ENCODE measurements around the gene ZNF350.
"Not testable (repeated sequence)": the region's sequence is repeated elsewhere in the genome, so short reads cannot be mapped to it uniquely, and the experiment has no call there.

ZNF350 gene

DNA sequence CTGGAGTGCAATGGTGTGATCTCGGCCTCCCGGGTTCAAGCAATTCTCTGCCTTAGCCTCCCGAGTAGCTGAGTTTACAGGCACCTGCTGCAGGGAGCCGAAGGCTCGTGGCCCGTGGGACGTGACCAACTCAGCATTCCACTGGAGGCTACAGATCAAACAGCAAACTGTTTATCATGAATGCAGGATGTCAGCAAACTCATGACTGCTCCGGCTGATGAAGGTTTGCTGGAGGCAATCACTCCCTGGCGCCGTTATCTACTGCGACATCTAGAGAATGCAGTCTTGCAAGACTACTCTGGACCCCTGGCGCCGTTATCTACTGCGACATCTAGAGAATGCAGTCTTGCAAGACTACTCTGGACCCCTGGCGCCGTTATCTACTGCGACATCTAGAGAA is 10.9 kb downstream of the ZNF350 start:
- POLR2A ChIA-PET; H3K4me3 ChIP-seq (ENCODE audit: control insufficient read depth in 1 of 7, extremely low read depth in 1 of 7, insufficient read depth in 4 of 7, low read depth in 2 of 7, low read length in 6 of 7); H3K27ac ChIP-seq (ENCODE audit: insufficient read depth in 1 of 2, low read depth in 1 of 2, low read length in 2 of 2, poor library complexity in 1 of 2, severe bottlenecking in 2 of 2); H3K27me3 ChIP-seq (replicated peaks in 2 of 5; ENCODE audit: control insufficient read depth in 4 of 5, insufficient read depth in 5 of 5, low read length in 4 of 5); DNase-seq; CTCF ChIA-PET; H3K4me1 ChIP-seq (ENCODE audit: control extremely low read depth in 1 of 4, control insufficient read depth in 4 of 4, insufficient read depth in 4 of 4, low read length in 3 of 4): not testable (repeated sequence)
- Histone ChIP-seq H3K9me3 (ENCODE audit: control extremely low read depth in 1 of 5, control insufficient read depth in 4 of 5, insufficient read depth in 2 of 5, low read depth in 1 of 5, low read length in 4 of 5) (peaks cover 22 to 97% (median 80%) of the 10 kb centered on the region in 5 experiments), H3K36me3 (ENCODE audit: control insufficient read depth in 4 of 4, insufficient read depth in 4 of 4, low read length in 3 of 4) (peaks cover 35 to 80% (median 51%) of the 10 kb centered on the region in 4 experiments)
- WGBS (ENCODE audit: insufficient coverage), result 98% methylated on average over 15 of the region's 17 CpGs

DNA sequence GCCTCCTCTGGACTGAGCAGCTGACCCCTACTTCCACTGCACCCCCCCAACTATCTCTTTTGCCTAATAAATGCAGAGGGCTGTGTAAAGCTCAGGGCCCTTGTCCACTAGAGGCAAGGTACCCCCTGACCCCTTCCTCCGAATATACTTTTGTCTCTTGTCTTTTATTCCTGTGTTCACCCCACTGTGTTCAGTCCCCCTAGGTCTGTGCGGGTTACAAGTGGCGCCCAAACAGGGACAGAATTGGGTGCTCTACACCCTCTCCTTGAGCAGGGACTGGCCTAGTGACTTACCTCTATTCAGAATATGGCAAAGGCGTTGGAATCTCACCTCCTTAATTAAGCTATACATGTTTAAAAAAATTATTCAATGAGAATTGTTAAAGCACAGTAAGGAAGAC is 15.0 kb downstream of the ZNF350 start:
- H3K4me1 ChIP-seq (ENCODE audit: control extremely low read depth in 1 of 4, control insufficient read depth in 4 of 4, insufficient read depth in 4 of 4, low read length in 3 of 4), result no peaks in the 10 kb centered on the region
- ChIA-PET CTCF (interaction anchor here (0.9 kb wide), 1 partner anchor 9 kb away, joined by 3 read pairs; no protein-coding TSS in a partner anchor), POLR2A (no interaction called here)
- WGBS (ENCODE audit: insufficient coverage), result 100% methylated on average over 3 of the region's 4 CpGs
- no peak overlapping the region for H3K27ac ChIP-seq (ENCODE audit: insufficient read depth in 1 of 2, low read depth in 1 of 2, low read length in 2 of 2, poor library complexity in 1 of 2, severe bottlenecking in 2 of 2)
- peaks cover 26 to 96% (median 86%) of the 10 kb centered on the region in 5 experiments for H3K9me3 ChIP-seq (ENCODE audit: control extremely low read depth in 1 of 5, control insufficient read depth in 4 of 5, insufficient read depth in 2 of 5, low read depth in 1 of 5, low read length in 4 of 5)
- peak overlapping the region in 1 of 7 experiments; percentile 22 for H3K4me3 ChIP-seq (ENCODE audit: control insufficient read depth in 1 of 7, extremely low read depth in 1 of 7, insufficient read depth in 4 of 7, low read depth in 2 of 7, low read length in 6 of 7)
- H3K27me3 ChIP-seq (replicated peaks in 2 of 5; ENCODE audit: control insufficient read depth in 4 of 5, insufficient read depth in 5 of 5, low read length in 4 of 5), result no peaks in the 10 kb centered on the region
- H3K36me3 ChIP-seq (ENCODE audit: control insufficient read depth in 4 of 4, insufficient read depth in 4 of 4, low read length in 3 of 4), result peaks cover 52 to 88% (median 66%) of the 10 kb centered on the region in 4 experiments
- DNase-seq, result peak; percentile 34 to 66 (median 65)

DNA sequence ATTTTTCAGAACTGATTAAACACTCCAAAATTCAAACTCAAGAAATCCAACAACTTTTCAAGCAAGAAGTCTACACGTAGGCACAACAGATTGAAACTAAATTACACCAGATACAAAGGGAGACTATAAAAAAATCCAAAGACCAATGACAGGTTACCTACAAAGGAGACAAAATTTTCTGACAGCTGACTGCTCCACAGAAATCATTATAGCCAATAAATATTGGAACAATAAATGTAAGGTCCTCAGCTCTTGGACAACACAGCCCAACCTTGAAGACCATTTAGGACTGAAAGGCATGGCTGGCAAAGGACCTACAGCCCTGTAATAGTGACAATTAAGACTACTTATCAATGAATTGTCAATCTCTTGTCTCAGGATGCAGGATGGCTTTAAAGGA is 15.9 kb downstream of the ZNF350 start:
- peaks cover 60 to 93% (median 70%) of the 10 kb centered on the region in 4 experiments for H3K36me3 ChIP-seq (ENCODE audit: control insufficient read depth in 4 of 4, insufficient read depth in 4 of 4, low read length in 3 of 4)
- 100% methylated on average over 1 of the region's 1 CpG for WGBS (ENCODE audit: insufficient coverage)

DNA sequence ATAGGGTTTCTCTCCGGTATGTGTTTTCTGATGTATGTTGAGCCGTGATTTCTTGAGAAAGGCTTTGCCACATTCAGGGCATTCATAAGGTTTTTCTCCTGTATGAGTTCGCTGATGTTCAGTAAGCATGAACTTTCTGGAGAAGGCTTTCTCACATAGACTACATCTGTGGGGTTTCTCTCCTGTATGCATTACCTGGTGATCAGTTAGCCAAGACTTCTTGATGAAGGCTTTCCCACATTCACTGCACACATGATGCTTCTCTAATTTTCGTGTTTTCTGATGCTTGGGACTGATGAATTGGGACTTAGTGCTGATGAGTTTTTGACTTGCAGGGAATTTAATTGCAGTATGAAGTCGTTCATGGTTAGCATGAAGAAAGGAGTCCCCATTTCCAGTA is 21.1 kb downstream of the ZNF350 start:
- no peaks in the 10 kb centered on the region for H3K4me1 ChIP-seq (ENCODE audit: control extremely low read depth in 1 of 4, control insufficient read depth in 4 of 4, insufficient read depth in 4 of 4, low read length in 3 of 4)
- ChIA-PET POLR2A (no interaction called here), CTCF (no interaction called here)
- no peak overlapping the region for H3K27ac ChIP-seq (ENCODE audit: insufficient read depth in 1 of 2, low read depth in 1 of 2, low read length in 2 of 2, poor library complexity in 1 of 2, severe bottlenecking in 2 of 2)
- no peak for DNase-seq
- peaks cover 20 to 84% (median 66%) of the 10 kb centered on the region in 5 experiments for H3K9me3 ChIP-seq (ENCODE audit: control extremely low read depth in 1 of 5, control insufficient read depth in 4 of 5, insufficient read depth in 2 of 5, low read depth in 1 of 5, low read length in 4 of 5)
- H3K4me3 ChIP-seq (ENCODE audit: control insufficient read depth in 1 of 7, extremely low read depth in 1 of 7, insufficient read depth in 4 of 7, low read depth in 2 of 7, low read length in 6 of 7), result no peak overlapping the region
- no peaks in the 10 kb centered on the region for H3K27me3 ChIP-seq (replicated peaks in 2 of 5; ENCODE audit: control insufficient read depth in 4 of 5, insufficient read depth in 5 of 5, low read length in 4 of 5)
- H3K36me3 ChIP-seq (ENCODE audit: control insufficient read depth in 4 of 4, insufficient read depth in 4 of 4, low read length in 3 of 4), result peaks cover 50 to 83% (median 58%) of the 10 kb centered on the region in 4 experiments
- WGBS (ENCODE audit: insufficient coverage), result 90% methylated on average over 2 of the region's 5 CpGs

More for the DNA sequence above, 15.9 kb downstream of the ZNF350 start:
- H3K9me3 ChIP-seq (ENCODE audit: control extremely low read depth in 1 of 5, control insufficient read depth in 4 of 5, insufficient read depth in 2 of 5, low read depth in 1 of 5, low read length in 4 of 5), result peaks cover 28 to 90% (median 82%) of the 10 kb centered on the region in 5 experiments
- H3K27me3 ChIP-seq (replicated peaks in 2 of 5; ENCODE audit: control insufficient read depth in 4 of 5, insufficient read depth in 5 of 5, low read length in 4 of 5), result no peaks in the 10 kb centered on the region
- no peaks in the 10 kb centered on the region for H3K4me1 ChIP-seq (ENCODE audit: control extremely low read depth in 1 of 4, control insufficient read depth in 4 of 4, insufficient read depth in 4 of 4, low read length in 3 of 4)
- ChIA-PET POLR2A (no interaction called here), CTCF (interaction anchor here (0.9 to 1.4 kb wide), 2 partner anchors 8 to 10 kb away, joined by 3 read pairs; no protein-coding TSS in a partner anchor)
- no peak for DNase-seq
- no peak overlapping the region for H3K4me3 ChIP-seq (ENCODE audit: control insufficient read depth in 1 of 7, extremely low read depth in 1 of 7, insufficient read depth in 4 of 7, low read depth in 2 of 7, low read length in 6 of 7)
- no peak overlapping the region for H3K27ac ChIP-seq (ENCODE audit: insufficient read depth in 1 of 2, low read depth in 1 of 2, low read length in 2 of 2, poor library complexity in 1 of 2, severe bottlenecking in 2 of 2)

GRCh38 chr19:51960621-51961233 is 25.9 kb downstream of the ZNF350 start:
- peaks cover 20 to 38% (median 23%) of the 10 kb centered on the region in 4 experiments for H3K36me3 ChIP-seq (ENCODE audit: control insufficient read depth in 4 of 4, insufficient read depth in 4 of 4, low read length in 3 of 4)
- H3K27me3 ChIP-seq (replicated peaks in 2 of 5; ENCODE audit: control insufficient read depth in 4 of 5, insufficient read depth in 5 of 5, low read length in 4 of 5); H3K4me3 ChIP-seq (ENCODE audit: control insufficient read depth in 1 of 7, extremely low read depth in 1 of 7, insufficient read depth in 4 of 7, low read depth in 2 of 7, low read length in 6 of 7); H3K27ac ChIP-seq (ENCODE audit: insufficient read depth in 1 of 2, low read depth in 1 of 2, low read length in 2 of 2, poor library complexity in 1 of 2, severe bottlenecking in 2 of 2); H3K4me1 ChIP-seq (ENCODE audit: control extremely low read depth in 1 of 4, control insufficient read depth in 4 of 4, insufficient read depth in 4 of 4, low read length in 3 of 4); CTCF ChIA-PET; POLR2A ChIA-PET; DNase-seq: not testable (repeated sequence)
- 51% methylated on average over 5 of the region's 7 CpGs for WGBS (ENCODE audit: insufficient coverage)
- peaks cover 18 to 58% (median 33%) of the 10 kb centered on the region in 5 experiments for H3K9me3 ChIP-seq (ENCODE audit: control extremely low read depth in 1 of 5, control insufficient read depth in 4 of 5, insufficient read depth in 2 of 5, low read depth in 1 of 5, low read length in 4 of 5)

DNA sequence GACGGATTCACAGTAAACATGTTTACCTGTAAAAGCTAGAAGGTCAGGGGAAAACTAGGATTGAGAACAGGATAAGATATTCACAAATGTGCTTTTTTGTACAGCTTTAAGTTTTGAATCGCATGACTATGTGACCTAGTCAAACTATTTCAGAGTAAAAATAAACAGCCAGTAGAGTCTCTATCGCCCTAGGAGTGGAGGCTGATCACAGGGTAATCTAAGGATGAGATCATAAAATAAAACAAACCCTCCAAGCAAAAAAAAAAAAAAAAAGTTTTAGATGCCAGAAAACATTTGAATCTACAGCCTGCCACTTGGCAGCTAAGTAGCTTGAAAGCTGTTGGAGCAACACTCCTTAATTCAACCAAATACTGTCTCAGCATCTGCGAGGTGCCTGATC is 26.8 kb downstream of the ZNF350 start:
- no CpG with 5 or more reads among the region's 4 CpGs for WGBS (ENCODE audit: insufficient coverage)
- Histone ChIP-seq H3K9me3 (ENCODE audit: control extremely low read depth in 1 of 5, control insufficient read depth in 4 of 5, insufficient read depth in 2 of 5, low read depth in 1 of 5, low read length in 4 of 5) (peaks cover 17 to 49% (median 24%) of the 10 kb centered on the region in 5 experiments), H3K27ac (ENCODE audit: insufficient read depth in 1 of 2, low read depth in 1 of 2, low read length in 2 of 2, poor library complexity in 1 of 2, severe bottlenecking in 2 of 2) (no peak overlapping the region), H3K36me3 (ENCODE audit: control insufficient read depth in 4 of 4, insufficient read depth in 4 of 4, low read length in 3 of 4) (peaks cover 11 to 29% (median 14%) of the 10 kb centered on the region in 4 experiments), H3K27me3 (replicated peaks in 2 of 5; ENCODE audit: control insufficient read depth in 4 of 5, insufficient read depth in 5 of 5, low read length in 4 of 5) (no peaks in the 10 kb centered on the region), H3K4me1 (ENCODE audit: control extremely low read depth in 1 of 4, control insufficient read depth in 4 of 4, insufficient read depth in 4 of 4, low read length in 3 of 4) (no peaks in the 10 kb centered on the region), H3K4me3 (ENCODE audit: control insufficient read depth in 1 of 7, extremely low read depth in 1 of 7, insufficient read depth in 4 of 7, low read depth in 2 of 7, low read length in 6 of 7) (no peak overlapping the region)
- no peak for DNase-seq
- ChIA-PET POLR2A (interaction anchor here (0.7 kb wide), 1 partner anchor 111 kb away, joined by 3 read pairs; no protein-coding TSS in a partner anchor), CTCF (no interaction called here)

DNA sequence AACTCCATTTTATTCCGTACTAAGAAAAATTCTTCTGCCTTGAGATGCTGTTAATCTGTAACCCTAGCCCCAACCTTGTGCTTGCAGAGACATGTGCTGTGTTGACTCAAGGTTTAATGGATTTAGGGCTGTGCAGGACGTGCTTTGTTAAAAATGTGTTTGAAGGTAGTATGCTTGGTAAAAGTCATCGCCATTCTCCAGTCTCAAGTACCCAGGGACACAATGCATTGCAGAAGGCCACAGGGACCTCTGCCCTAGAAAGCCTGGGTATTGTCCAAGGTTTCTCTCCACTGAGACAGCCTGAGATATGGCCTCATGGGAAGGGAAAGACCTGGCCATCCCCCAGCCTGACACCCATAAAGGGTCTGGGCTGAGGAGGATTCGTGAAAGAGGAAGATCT is 28.8 kb downstream of the ZNF350 start:
- H3K27me3 ChIP-seq (replicated peaks in 2 of 5; ENCODE audit: control insufficient read depth in 4 of 5, insufficient read depth in 5 of 5, low read length in 4 of 5); DNase-seq; POLR2A ChIA-PET; H3K4me3 ChIP-seq (ENCODE audit: control insufficient read depth in 1 of 7, extremely low read depth in 1 of 7, insufficient read depth in 4 of 7, low read depth in 2 of 7, low read length in 6 of 7); H3K4me1 ChIP-seq (ENCODE audit: control extremely low read depth in 1 of 4, control insufficient read depth in 4 of 4, insufficient read depth in 4 of 4, low read length in 3 of 4); CTCF ChIA-PET; H3K27ac ChIP-seq (ENCODE audit: insufficient read depth in 1 of 2, low read depth in 1 of 2, low read length in 2 of 2, poor library complexity in 1 of 2, severe bottlenecking in 2 of 2): not testable (repeated sequence)
- peaks cover 11 to 38% (median 14%) of the 10 kb centered on the region in 5 experiments for H3K9me3 ChIP-seq (ENCODE audit: control extremely low read depth in 1 of 5, control insufficient read depth in 4 of 5, insufficient read depth in 2 of 5, low read depth in 1 of 5, low read length in 4 of 5)
- 60% methylated on average over 1 of the region's 4 CpGs for WGBS (ENCODE audit: insufficient coverage)
- peaks cover 3 to 10% (median 4%) of the 10 kb centered on the region in 4 experiments for H3K36me3 ChIP-seq (ENCODE audit: control insufficient read depth in 4 of 4, insufficient read depth in 4 of 4, low read length in 3 of 4)

Measured in common myeloid progenitor, CD34-positive (primary cell).